Placental pericyte (primary cell): Measurements from ENCODE around the gene SLC5A2. TPM values are rescaled to one million over a fixed set of nuclear protein-coding genes. Genes with fewer than 3 reads are reported as not detected.

Source experiments
- total RNA-seq: library from RNA; depleted of rRNA; stranded (reverse); fragments of >200 nt; gene quantifications from 2 replicates; pipeline ENCODE4 v1.2.3, GENCODE V29; 2012

The SLC5A2 gene
- total RNA-seq = not detected in 2 replicates

GRCh38 chr16:31483081-31483480 is at the start of gene SLC5A2:
TSS of gene SLC5A2 (plus strand) at chr16:31483123. CDS start at chr16:31483137, 14 bp downstream.

DNA sequence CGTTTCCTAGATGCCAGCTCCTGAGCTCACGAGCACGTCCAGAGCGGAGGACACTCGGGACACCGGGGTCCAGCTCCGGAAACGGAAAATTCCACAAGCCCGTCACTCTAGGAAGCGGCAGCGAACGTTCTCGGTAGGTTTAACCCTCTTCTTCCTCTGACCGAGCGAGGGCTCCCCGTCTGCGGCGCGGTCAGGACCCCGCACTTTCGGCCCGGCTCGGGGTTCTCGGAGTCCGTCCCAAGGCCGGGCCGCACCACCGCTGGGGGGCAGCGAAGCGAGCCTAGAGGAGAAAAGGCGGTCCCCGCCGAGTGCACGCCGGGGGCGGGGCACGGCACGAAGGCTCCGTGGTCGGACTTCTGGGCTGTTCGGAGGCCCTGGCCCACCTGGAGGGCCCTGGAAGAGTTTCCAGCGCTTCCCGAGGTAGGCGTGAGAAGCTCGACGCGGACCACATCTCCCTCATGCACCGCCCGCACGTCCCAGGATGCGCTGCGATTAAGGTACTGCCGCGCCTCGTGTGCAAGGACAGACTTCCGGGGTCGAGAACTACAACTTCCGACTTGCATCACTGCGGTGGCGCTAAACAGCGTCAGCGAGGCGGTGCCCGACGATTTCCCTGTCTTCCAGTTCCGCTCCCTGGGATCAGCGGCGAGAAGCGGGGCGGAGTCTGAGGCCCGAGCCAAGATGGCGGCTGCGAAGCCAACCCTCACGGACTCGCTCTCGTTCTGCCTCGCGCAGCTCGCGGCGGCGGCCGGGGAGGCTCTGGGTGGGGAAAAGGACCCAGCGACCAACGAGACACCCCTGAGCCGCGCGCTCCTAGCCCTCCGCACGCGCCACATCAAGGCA is 23.9 kb upstream of the SLC5A2 start, which contains the start of gene ARMC5:
ARMC5 (plus strand) TSS at position 658 of the 843 bp plus-strand sequence; CDS start at position 682, 24 bp downstream.

DNA sequence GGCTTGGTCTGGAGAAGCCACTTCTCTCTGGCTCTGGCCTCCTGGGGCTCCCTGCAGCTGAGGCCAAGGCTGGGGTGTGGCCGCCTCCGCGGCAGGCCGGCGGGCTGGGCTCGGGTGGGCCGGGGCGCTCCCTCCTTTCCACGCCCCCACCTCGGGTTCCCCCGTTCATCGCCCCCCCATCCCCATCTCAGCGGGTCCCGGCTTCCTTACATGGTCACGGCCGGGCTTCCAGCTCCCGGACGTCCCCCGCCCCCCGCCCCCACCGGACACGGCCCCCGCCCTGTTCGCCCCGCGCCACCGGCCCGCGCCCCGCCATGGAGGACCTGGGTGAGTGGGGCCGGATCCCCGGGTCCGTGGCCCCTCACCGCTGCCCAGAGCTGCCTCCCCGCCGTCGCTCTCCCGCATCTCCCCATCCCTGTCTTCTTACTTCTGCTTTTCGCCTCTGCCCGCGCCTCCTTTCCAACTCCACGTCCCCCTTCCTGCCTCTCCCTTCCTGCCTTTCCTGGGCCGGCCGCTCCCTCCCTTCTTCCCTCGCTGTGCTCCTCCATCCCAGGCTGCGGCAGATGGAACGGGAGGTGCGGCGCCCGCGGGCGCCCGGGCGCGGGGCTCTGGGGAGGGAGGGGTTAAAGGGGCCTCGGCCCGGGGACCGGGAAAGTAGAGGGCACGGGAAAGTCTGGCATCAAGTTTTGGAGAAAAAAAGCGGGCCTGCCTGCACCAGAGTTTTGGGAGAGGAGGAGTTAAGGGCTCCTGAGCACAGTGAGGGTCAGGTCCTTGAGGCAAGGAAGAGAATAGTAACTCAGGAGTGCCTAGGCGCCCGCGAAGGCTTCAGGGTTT is 10.8 kb upstream of the SLC5A2 start, which contains the start of gene TGFB1I1:
TGFB1I1 (plus strand) TSS at position 278 of the 834 bp plus-strand sequence; CDS start at position 315, 37 bp downstream.

DNA sequence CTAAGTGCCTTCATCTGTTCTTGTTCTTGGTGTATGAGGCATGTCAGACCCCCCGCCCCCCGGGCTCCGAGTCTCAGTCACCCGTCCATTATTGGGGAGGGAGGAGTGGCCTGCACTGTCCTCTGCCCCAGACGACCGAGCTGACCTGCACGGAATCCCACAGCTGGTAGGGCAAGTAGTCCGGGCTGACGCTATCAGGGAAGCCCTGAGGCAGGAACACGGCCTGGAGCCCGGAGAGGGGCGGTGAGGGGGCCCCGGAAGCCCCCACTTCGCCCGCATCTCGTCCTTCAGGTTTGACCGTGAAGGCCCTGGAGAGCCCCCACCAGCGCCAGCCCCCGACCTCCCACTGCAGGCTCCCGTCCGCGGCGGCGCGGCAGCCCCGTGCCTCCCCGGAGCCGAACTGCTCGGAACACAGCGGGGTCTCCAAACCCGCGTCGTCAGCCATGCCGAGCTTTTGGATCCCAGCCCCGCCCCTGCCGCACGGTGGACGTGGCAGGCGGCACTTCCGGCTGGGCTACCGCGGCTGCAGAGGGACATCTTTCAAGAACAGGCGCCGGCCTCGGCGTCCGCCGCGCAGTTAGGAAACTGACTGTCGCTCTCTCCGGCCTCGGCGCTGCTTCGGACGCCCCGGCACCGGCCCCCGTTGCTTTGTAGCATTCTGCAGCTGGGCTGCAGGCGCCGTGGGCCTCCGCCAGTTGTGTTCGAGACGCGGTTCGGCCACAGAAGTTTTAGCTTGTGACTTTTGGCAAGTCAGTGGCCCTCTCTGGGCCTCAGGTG is 25.2 kb downstream of the SLC5A2 start, which contains the start of gene RUSF1:
RUSF1 (minus strand) TSS at position 463 of the 777 bp plus-strand sequence; CDS start at position 445, 18 bp downstream.

DNA sequence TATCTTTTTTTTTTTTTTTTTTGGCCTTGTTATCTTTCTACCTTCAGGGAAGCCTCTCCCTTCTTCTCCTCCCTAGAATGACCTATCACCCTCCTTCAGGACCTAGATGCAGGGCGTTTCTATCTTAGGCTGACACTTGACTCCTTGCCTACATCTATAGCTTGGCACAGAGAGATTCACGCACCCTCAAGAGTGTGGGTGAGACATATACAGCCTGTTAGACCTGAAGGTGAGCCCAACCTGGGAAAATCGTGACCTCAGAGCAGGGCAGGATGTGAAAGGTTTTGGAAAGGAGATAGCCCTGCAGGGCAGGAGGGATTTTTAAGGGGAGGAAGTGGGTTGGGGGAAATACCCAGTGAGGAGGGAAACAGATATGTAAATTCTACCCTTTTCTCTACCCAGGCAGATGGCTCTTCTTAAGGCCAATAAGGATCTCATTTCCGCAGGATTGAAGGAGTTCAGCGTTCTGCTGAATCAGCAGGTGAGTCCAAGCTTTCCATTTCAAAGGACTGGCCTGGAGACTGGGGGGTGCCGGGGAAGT is 44.9 kb downstream of the SLC5A2 start, which contains the start of gene AHSP:
AHSP (plus strand) TSS at position 167 of the 541 bp plus-strand sequence; CDS start at position 407, 240 bp downstream.

Other genes starting within 250 kb of the SLC5A2 start
- 0.43 TPM in 1 of 2 replicates, not detected in the other for gene ITGAM, start 223.1 kb upstream of the SLC5A2 start, total RNA-seq
- gene ITGAX, start 127.9 kb upstream of the SLC5A2 start, total RNA-seq = under 0.01 TPM in 1 of 2 replicates, not detected in the other
- not detected in 2 replicates for gene ITGAD, start 89.8 kb upstream of the SLC5A2 start, total RNA-seq
- gene COX6A2, start 54.8 kb upstream of the SLC5A2 start, total RNA-seq = not detected in 2 replicates
- 0.29 and 0.66 TPM in 2 replicates for gene ZNF843, start 40.3 kb upstream of the SLC5A2 start, total RNA-seq
- gene ARMC5, start 23.6 kb upstream of the SLC5A2 start, total RNA-seq = 10.5 and 16.3 TPM in 2 replicates
- 106 and 170 TPM in 2 replicates for gene TGFB1I1, start 11.0 kb upstream of the SLC5A2 start, total RNA-seq
- gene RUSF1, start 25.3 kb downstream of the SLC5A2 start, total RNA-seq = 63.0 and 97.2 TPM in 2 replicates
- not detected in 2 replicates for gene AHSP, start 44.8 kb downstream of the SLC5A2 start, total RNA-seq